ENCODE data around the gene HSPA1L. TPM values are rescaled to one million over a fixed set of nuclear protein-coding genes. Genes with fewer than 3 reads are reported as not detected.

HSPA1L gene
- total RNA-seq, 1 experiment from 2014 or later, result 1.2 TPM

- TF ChIP-seq ARID4B (CRISPR knock-in tag; IDR thresholded peaks at IDR 0.05; ENCODE audit: borderline replicate concordance) (peak; percentile 96), PRRX2 (CRISPR knock-in tag; IDR thresholded peaks at IDR 0.05) (no peak), ATF3 (CRISPR knock-in tag; conservative IDR thresholded peaks at IDR 0.05) (no peak), MLX (CRISPR knock-in tag; IDR thresholded peaks at IDR 0.05) (no peak), JAZF1 (CRISPR knock-in tag; IDR thresholded peaks at IDR 0.05) (no peak), NFYB (CRISPR knock-in tag; conservative IDR thresholded peaks at IDR 0.05; ENCODE audit: low read depth) (peak; percentile 66), NFE2L1 (CRISPR knock-in tag; IDR thresholded peaks at IDR 0.05) (peak; percentile 60; the same call in 1 of the 2 replicates), FOXJ3 (CRISPR knock-in tag; IDR thresholded peaks at IDR 0.05; ENCODE audit: borderline replicate concordance) (no peak), E2F1 (CRISPR knock-in tag; IDR thresholded peaks at IDR 0.05) (no peak), ZNF396 (CRISPR knock-in tag; IDR thresholded peaks at IDR 0.05; ENCODE audit: borderline replicate concordance) (no peak), PREB (CRISPR knock-in tag; IDR thresholded peaks at IDR 0.05; ENCODE audit: borderline replicate concordance) (no peak), ZMAT4 (CRISPR knock-in tag; IDR thresholded peaks at IDR 0.05) (no peak), RELA (CRISPR knock-in tag; IDR thresholded peaks at IDR 0.05; ENCODE audit: borderline replicate concordance) (no peak)
Measured at GRCh38 chr6:31827286-31828079, 12.4 kb upstream of the HSPA1L start, which contains the start of gene HSPA1B (continued).

GRCh38 chr6:31826793-31827285 lies 11.8 kb upstream of the HSPA1L start:
- Mint-ChIP-seq H3K4me3 (peak overlapping the region; percentile 75), H3K4me1 (peaks cover 46% of the 10 kb centered on the region), H3K9me3 (no peaks in the 10 kb centered on the region), H3K36me3 (no peaks in the 10 kb centered on the region), H3K27ac (peak overlapping the region; percentile 99), H3K27me3 (ENCODE audit: low read depth) (no peaks in the 10 kb centered on the region)
- DNase-seq (ENCODE audit: low spot score) (peak; percentile 62), ATAC-seq (peak; percentile 20)
- POLR2A ChIA-PET, result interaction anchor here (0.6 to 2.3 kb wide), 27 partner anchors 9 to 285 kb away, joined by 3 to 23 read pairs (median 6); partner anchors contain the start of genes ABHD16A, BAG6, C6orf47 and CLIC1
- CTCF ChIA-PET, result interaction anchor here (0.7 to 2.3 kb wide), 13 partner anchors 12 to 166 kb away, joined by 3 to 16 read pairs (median 4); partner anchors contain the start of genes C6orf47, HSPA1A, HSPA1L and LSM2
- TF ChIP-seq AFF4 (CRISPR knock-in tag; IDR thresholded peaks at IDR 0.05; ENCODE audit: borderline replicate concordance), result no peak
- no peak for TF ChIP-seq EMX1 (CRISPR knock-in tag; IDR thresholded peaks at IDR 0.05)
- TF ChIP-seq ZNF263 (CRISPR knock-in tag; IDR thresholded peaks at IDR 0.05; ENCODE audit: low read depth), result no peak
- TF ChIP-seq ATF3 (CRISPR knock-in tag; conservative IDR thresholded peaks at IDR 0.05), result no peak
- no peak for TF ChIP-seq NFATC4 (CRISPR knock-in tag; IDR thresholded peaks at IDR 0.05)
- no peak for TF ChIP-seq ELF4 (CRISPR knock-in tag; IDR thresholded peaks at IDR 0.05; ENCODE audit: low read depth)
- TF ChIP-seq ZBTB21 (CRISPR knock-in tag; IDR thresholded peaks at IDR 0.05; ENCODE audit: borderline replicate concordance), result no peak
- no peak for TF ChIP-seq E2F4 (CRISPR knock-in tag; IDR thresholded peaks at IDR 0.05; ENCODE audit: borderline replicate concordance, low read depth)
